A549 (cell line): ENCODE measurements around the gene DAB2. TPM values are rescaled to one million over a fixed set of nuclear protein-coding genes. Genes with fewer than 3 reads are reported as not detected.

Experiments
- ATAC-seq, 2 experiments: fragments of 200-7000 bp in 1 of 2; fragments of >200 bp in 1 of 2; cut with Nextera tagmentation in 1 of 2; cut with Tn5 transposase in 1 of 2; 3 replicates each; pipeline versions ENCODE4 v1.8.0 to v1.9.1; 2018 to 2020; ENCODE audit warnings: mild to moderate bottlenecking in 1 of 2, moderate library complexity in 1 of 2
- CTCF ChIA-PET: fragments of 300-600 bp; sonication (Branson Sonifier 250); formaldehyde crosslinking; extraction: SDS; loops from one replicate; lab custom pipeline; 2021; ENCODE audit warnings: antibody characterized with exemption, inconsistent platforms; lab: Yijun Ruan, JAX
- POLR2A ChIA-PET: fragments of 350-600 bp; formaldehyde crosslinking; extraction: SDS; loops from one replicate; lab custom pipeline; 2021; ENCODE audit warnings: antibody characterized with exemption, inconsistent platforms; lab: Yijun Ruan, JAX
- DNase-seq, 2 experiments: peaks; one replicate each; pipeline versions ENCODE4 v3.0.0 to v3.0.0-alpha.2; 2011 to 2016; ENCODE audit warnings: low read depth in 1 of 2, low spot score in 1 of 2
- FAIRE-seq: peaks from 2 replicates; lab custom pipeline; 2011; peaks lifted over from hg19 to GRCh38; lab: Jason Lieb, UNC
- H3K27ac ChIP-seq, 2 experiments: fragments of >200 bp; sonication (Bioruptor Twin); formaldehyde crosslinking; 3 replicates each; pipeline ENCODE4 v1.5.1; 2016 to 2017
- H3K4me1 ChIP-seq: fragments of >200 bp; sonication (Bioruptor Twin); formaldehyde crosslinking; 3 replicates; pipeline ENCODE4 v1.6.1; 2016
- H3K4me2 ChIP-seq: fragments of >200 bp; sonication (Bioruptor Twin); formaldehyde crosslinking; 3 replicates; pipeline ENCODE4 v1.6.1; 2016
- H3K4me3 ChIP-seq: fragments of >200 bp; sonication (Bioruptor Twin); formaldehyde crosslinking; 3 replicates; pipeline ENCODE4 v1.5.1; 2016
- H3K9me3 ChIP-seq: fragments of >200 bp; sonication (Bioruptor Twin); formaldehyde crosslinking; 3 replicates; pipeline ENCODE4 v1.6.1; 2016
- BHLHE40 ChIP-seq: IDR thresholded peaks from 2 replicates; pipeline ENCODE4 v1.6.1; 2012; ENCODE audit warnings: low read depth, low read length, inconsistent platforms
- CBX8 ChIP-seq: fragments of 200-600 bp; sonication (generic); IDR thresholded peaks from 2 replicates; pipeline ENCODE4 v1.6.1; 2016
- CHD2 ChIP-seq: fragments of 150-350 bp; IDR thresholded peaks from 2 replicates; pipeline ENCODE4 v1.6.1; 2014; ENCODE audit warnings: low read length; ENCODE audit not compliant: partially characterized antibody
- CHD4 ChIP-seq: fragments of 200-600 bp; sonication (generic); IDR thresholded peaks from 2 replicates; pipeline ENCODE4 v1.6.1; 2016; ENCODE audit warnings: antibody characterized with exemption, mild to moderate bottlenecking, borderline replicate concordance
- E2F6 ChIP-seq: IDR thresholded peaks from 2 replicates; pipeline ENCODE4 v1.6.1; 2012; ENCODE audit warnings: low read depth, borderline replicate concordance
- FOSL2 ChIP-seq, 2 experiments: fragments of 450-650 bp in 1 of 2; fragments of >200 bp in 1 of 2; sonication (Bioruptor Twin) in 1 of 2; formaldehyde crosslinking; IDR thresholded peaks; 2 replicates each; pipeline versions ENCODE4 v1.5.0 to v1.6.1; 2016 to 2020; ENCODE audit warnings: mild to moderate bottlenecking in 1 of 2, moderate library complexity in 1 of 2
- HEYL ChIP-seq: fragments of 250-450 bp; sonication (Bioruptor Pico); IDR thresholded peaks from 2 replicates; pipeline ENCODE4 v1.8.0; 2021; ENCODE audit warnings: mild to moderate bottlenecking, moderate library complexity
- KDM5A ChIP-seq: fragments of 200-600 bp; sonication (generic); IDR thresholded peaks from 2 replicates; pipeline ENCODE4 v1.6.1; 2016; ENCODE audit warnings: antibody characterized with exemption, mild to moderate bottlenecking
- MAX ChIP-seq: IDR thresholded peaks from 2 replicates; pipeline ENCODE4 v1.6.1; 2012
- PHF8 ChIP-seq: fragments of 200-600 bp; sonication (generic); IDR thresholded peaks from 2 replicates; pipeline ENCODE4 v1.6.1; 2016; ENCODE audit warnings: low read depth, mild to moderate bottlenecking, antibody characterized with exemption, moderate library complexity, borderline replicate concordance
- USF2 ChIP-seq: fragments of 450-650 bp; IDR thresholded peaks from 2 replicates; pipeline ENCODE4 v1.6.1; 2014; ENCODE audit warnings: antibody characterized with exemption
- ZNF302 ChIP-seq: fragments of 250-450 bp; sonication (Bioruptor Pico); IDR thresholded peaks from 2 replicates; pipeline ENCODE4 v1.9.0; 2021; ENCODE audit warnings: inconsistent platforms, mild to moderate bottlenecking, moderate library complexity
- WGBS: methylation state at CpG from one replicate; pipeline ENCODE4 v1.1.6; 2017; ENCODE audit errors: missing lambda C conversion rate; 5-methylcytosine and 5-hydroxymethylcytosine counted together
- polyA plus RNA-seq, 4 experiments: library from polyadenylated mRNA; depleted of rRNA in 3 of 4; stranded (reverse); fragments of >200 nt; fragmentation: RNase III in 1 of 4; extraction: RNeasy Plus Mini Kit Qiagen cat#74134 plus additional on column Dnase treatment in 1 of 4; gene quantifications; 2 replicates in 3 of 4; 3 replicates in 1 of 4; pipeline ENCODE4 v1.2.3, GENCODE V29; 2011 to 2017

Gene DAB2
- polyA plus RNA-seq, 2 of the 4 experiments (the other 2 are of a cell fraction), result 13.6 to 17.1 TPM

- FAIRE-seq, result peak; percentile 28
- DNase-seq, result no peak
- H3K4me2 ChIP-seq, result no peak overlapping the region
- 34% methylated on average over 3 of the region's 3 CpGs for WGBS
- TF ChIP-seq FOSL2 (IDR thresholded peaks at IDR 0.05) (no peak), FOSL2 (CRISPR knock-in tag; IDR thresholded peaks at IDR 0.05) (no peak), CHD2 (no peak), CHD4 (no peak), HEYL (CRISPR knock-in tag) (no peak), MAX (no peak), PHF8 (no peak), CBX8 (no peak), BHLHE40 (no peak), USF2 (no peak), E2F6 (no peak), KDM5A (no peak), ZNF302 (no peak)
- H3K4me1 ChIP-seq, result no peaks in the 10 kb centered on the region
- CTCF ChIA-PET, result interaction anchor here (1.3 kb wide), 1 partner anchor 52 kb away, joined by 3 read pairs; no protein-coding TSS in a partner anchor
- POLR2A ChIA-PET, result no interaction called here
- H3K27ac ChIP-seq, result no peak overlapping the region
- H3K4me3 ChIP-seq, result no peak overlapping the region
- ATAC-seq, result no peak
- no peaks in the 10 kb centered on the region for H3K9me3 ChIP-seq
These were observed 101.2 kb downstream of the DAB2 start for GRCh38 chr5:39323542-39323941.

Other genes starting within 250 kb of the DAB2 start
- 20.2 and 34.6 TPM in 2 replicates for gene FYB1, start 205.4 kb downstream of the DAB2 start, polyA plus RNA-seq (2011; rRNA removed)
- gene FYB1, start 205.4 kb downstream of the DAB2 start, polyA plus RNA-seq (2017; fragmentation: RNase III; extraction: RNeasy Plus Mini Kit Qiagen cat#74134 plus additional on column Dnase treatment), result 5.9 to 8.0 TPM (median 7.4 TPM) in 3 replicates
- gene C9, start 60.5 kb downstream of the DAB2 start, polyA plus RNA-seq (2011; rRNA removed), result 0.03 TPM in 1 of 2 replicates, not detected in the other
- not detected in 3 replicates for gene C9, start 60.5 kb downstream of the DAB2 start, polyA plus RNA-seq (2017; fragmentation: RNase III; extraction: RNeasy Plus Mini Kit Qiagen cat#74134 plus additional on column Dnase treatment)